HG03175 (cell line): ENCODE data around the gene IFNLR1.
"Not testable (repeated sequence)": the region's sequence is repeated elsewhere in the genome, so short reads cannot be mapped to it uniquely, and the experiment has no call there.

Experiments used
- ATAC-seq: cut with Tn5 transposase; IDR thresholded peaks from one replicate; pipeline ENCODE4 v1.9.1; 2021; ENCODE audit warnings: mild to moderate bottlenecking, moderate library complexity; ENCODE audit not compliant: unreplicated experiment

The IFNLR1 gene

DNA sequence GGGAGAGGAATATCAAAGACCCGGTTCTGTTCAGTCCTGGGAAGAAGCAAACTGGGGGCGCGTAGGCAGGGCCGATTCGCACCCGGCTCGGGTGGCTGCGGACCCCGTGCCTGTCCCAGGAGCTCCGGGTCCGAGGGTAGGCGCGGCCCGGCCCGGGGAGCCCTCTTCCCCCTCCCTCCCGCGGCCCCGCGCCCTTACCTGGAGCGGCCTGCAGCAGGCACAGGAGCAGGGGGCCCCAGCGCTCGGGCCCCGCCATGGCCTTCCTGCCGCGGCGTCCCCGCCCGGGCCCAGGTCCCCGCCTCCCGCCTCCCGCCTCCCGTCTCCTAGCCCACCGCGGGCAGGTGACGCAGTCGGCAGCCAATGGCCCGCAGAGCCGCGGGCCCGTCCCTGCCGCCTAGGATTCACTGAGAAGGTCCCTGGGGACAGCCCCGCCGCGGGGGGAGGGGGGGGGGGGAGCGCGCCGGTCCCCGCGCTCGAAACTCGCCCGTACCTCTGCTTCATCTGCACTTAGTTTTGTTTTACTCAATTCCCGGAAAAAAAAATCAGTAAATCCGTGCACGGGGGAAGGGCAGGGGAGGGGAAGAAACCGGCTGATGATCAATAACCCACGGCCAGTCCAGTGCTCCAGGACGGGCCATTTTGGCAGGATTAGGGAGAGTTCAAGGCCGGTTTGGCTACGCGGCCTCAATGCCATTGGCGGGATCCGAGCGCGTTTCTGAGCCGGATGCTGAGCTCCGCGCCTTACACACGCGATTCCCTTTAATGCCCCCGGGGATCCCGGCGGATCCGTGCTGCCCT, at the start of gene IFNLR1:
Gene IFNLR1 (minus strand): TSS at position 297 of the 798 bp plus-strand sequence. CDS start 41 bp downstream, at position 256.
- no peak for ATAC-seq

DNA sequence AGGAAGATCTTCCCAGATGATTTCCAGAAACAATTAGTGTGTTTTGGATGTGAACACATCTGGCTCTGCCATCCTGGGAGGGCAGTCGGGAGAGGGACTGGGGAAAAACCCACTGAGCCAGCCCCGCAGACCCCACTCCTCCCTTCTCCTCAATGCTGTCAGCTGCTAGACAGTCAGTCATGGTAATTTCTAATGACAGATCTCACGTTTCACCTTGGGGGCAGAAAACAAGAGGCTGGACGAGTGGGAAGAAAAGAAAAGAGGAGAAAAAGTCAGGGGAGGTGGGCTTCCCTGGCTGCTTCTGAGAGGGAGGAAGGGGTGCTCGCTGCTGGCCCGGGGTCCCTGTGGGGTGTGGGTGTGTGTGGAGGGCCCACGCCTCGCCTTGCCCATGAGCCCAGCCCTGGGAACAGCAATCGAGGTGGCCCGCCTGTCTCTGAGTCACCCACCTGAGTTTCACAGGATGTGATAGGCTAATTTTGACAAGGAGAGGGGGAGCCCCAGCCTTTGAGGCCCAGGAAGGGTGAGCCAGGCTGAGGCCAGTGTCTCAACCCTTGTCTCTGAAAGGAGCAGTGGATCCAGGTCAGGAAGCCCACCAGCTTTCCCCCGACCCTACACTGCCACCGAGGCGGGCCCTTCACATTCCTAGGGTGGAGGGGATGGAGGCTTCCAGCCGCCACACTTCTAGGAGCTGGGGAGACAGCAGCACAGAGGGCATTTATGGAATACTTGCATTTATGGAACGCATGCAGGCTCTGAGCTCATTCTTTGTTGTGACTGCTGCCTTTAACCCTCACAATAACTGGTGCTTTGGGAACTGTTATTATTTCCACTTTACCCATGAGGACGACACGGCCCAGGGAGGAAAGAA, 49.1 kb upstream of the IFNLR1 start:
- no peak for ATAC-seq

DNA sequence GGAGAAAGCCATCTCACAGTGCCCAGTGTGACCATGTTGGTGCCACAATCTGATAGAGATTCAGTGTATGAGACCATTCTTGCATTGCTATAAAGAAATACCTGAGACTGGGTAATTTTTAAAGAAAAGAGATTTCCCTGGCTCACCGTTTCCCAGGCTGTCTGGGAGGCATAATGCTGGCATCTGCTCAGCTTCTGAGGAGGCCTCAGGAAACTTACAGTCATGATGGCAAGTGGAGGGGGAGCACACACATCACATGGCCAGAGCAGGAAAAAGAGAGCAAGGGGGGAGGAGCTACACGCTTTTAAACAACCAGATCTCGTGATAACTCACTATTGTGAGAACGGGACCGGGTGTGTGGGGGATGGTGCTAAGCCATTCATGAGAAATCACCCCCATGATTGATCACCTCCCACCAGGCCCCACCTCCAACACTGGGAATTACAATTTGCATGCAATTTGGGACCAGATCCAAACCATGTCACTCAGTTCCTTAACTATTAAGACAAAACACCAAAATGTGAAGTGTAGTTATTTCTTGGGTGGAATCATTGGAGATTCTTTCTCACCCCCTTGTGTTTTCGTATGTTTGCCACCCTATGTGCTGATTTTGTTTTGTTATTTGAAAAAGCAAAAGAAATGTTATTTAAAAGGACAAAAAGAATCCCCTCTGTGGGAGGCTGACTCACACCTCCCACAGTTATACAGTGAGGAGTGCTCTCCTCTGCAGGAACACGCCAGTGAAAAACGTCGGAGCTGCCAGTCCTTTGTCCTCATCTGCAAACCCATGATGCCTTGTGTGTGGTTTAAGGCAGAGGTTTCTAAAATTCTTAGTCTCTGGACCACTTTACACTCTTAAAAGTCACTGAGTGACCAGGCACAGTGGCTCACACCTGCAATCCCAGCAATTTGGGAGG, 46.9 kb upstream of the IFNLR1 start:
- ATAC-seq: no peak

DNA sequence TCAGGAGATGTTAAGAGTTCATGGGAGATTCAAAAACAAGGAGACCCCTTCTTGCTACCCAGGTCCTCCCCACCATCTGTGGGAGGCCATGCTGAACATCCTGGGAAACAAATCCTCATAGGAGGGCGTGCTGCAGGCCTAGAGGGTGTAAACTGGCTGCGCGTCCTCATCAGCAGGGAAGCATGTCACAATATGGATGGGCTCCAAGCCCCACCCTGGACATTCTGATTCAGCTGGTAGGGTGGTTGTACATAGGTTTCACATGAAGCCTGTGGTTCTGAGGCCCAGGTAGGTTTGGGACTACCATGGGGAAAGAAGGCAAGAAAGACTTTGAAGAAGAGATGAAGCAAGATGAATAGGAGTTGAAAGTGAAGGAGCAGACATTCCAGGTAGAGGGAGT, 44.6 kb upstream of the IFNLR1 start:
- no peak for ATAC-seq

DNA sequence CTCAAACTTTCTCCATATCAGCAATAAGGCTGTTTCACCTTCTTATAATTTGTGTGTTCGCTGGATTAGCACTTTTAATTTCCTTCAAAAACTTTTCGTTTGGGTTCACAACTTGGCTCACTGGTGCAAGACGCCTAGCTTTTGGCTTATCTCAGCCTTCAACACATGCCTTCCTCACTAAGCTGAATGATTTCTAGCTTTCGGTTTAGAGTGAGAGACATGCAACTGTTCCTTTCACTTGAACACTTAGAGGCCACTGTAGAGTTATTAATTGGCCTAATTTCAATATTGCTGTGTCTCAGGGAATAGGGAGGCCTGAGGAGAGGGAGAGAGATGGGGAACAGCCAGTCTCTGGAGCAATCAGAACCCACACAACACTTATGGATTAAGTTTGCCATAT, 41.2 kb upstream of the IFNLR1 start:
- no peak for ATAC-seq

DNA sequence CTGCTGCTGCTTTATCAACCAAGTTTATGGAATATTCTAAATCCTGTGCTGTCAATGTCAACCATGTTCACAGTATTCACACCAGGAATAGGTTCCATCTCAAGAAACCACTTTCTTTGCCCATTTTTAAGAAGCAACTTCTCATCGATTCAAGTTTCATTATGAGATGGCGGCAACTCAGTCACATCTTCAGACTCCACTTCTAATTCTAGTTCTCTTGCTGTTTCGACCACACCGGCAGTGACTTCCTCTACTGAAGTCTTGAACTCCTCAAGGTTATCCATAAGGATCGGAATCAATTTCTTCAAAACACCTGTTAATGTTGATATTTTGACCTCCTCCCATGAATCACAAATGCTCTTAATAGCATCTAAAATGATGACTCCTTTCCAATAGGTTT, 39.7 kb upstream of the IFNLR1 start:
- peak; percentile 45 for ATAC-seq

DNA sequence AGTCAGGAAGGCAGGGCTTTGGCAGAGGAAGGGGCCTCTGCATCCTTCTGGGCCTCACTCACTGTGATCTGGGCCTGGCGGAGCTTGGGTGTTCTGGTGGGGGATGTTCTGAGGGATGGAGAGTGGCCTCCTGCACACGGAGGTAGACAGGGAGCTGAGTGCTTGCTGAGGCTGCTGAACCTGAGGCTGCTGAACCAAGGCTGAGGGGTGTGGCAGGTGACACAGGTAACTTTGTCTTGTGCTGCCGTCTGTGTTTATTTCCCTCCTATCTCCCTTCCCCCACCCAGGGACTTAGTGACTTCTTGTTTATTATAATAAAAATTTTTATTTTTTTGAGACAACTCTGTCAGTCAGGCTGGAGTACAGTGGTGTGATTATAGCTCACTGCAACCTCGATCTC, 37.7 kb upstream of the IFNLR1 start:
- no peak for ATAC-seq

DNA sequence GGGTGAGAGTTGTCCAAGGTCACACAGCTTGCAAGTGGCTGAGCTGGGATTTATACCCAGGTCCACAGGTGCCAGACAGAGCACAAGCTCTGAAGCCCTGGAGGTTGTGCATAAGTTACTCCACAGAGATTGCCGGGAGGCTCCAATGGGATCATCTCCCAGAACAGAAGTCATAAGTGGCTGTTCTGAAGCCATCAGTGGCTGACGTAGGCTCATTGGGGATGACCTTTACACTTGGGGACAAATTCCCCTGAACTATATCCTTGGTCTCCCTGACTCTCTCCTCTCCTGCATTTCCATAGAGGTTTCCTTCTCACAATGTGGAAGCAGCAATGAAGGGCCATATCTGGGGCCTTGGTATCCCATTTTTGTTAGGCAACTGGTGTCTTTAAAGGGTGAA, 37.0 kb upstream of the IFNLR1 start:
- ATAC-seq: no peak

DNA sequence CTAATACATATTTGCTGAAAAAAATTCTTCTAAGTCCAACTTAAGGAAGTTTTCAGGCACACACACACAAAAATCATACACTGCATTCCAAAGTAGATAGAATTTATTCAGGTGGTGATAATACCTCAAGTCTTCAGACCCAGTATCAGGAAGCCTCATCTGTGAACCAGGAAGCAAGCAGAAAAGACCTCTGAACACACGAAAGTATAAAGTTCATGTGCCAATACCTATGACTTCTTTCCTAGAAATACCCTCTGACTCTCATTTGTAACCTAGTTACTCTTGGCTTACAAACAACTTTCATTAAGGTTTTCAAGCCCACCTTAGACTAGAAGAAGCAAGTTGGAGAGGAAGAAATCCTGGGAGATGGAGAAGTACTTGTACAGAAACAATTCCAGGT, 35.7 kb upstream of the IFNLR1 start:
- no peak for ATAC-seq

DNA sequence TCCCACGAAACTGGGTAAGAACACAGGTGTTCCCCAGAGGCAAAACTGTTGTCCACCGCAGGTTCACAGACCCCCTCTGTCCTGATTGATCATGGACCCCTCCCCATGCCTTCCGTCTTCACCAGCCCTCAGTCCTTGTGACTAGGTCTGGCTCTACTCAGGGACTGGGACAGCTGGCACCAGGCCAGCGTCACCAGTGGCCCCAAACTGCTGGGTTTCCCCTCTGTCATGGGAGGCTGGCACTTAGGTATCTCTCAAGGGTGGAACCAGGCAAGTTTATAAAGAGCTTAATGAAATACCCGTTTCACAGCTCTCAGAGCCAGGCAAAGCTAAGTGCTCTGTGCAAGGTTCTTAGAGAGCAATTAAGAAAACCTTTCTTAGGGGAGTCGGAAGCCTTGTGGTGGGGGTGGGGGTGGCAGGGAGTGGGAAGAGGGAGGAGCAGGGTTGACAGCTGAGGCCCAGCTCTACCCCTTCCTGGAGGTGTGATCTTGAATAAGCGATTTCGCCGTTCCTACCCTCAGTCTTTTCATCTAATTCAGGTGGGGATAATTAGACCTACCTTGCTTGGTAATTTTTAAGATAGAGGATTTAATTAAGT, 35.0 kb upstream of the IFNLR1 start:
- no peak for ATAC-seq

DNA sequence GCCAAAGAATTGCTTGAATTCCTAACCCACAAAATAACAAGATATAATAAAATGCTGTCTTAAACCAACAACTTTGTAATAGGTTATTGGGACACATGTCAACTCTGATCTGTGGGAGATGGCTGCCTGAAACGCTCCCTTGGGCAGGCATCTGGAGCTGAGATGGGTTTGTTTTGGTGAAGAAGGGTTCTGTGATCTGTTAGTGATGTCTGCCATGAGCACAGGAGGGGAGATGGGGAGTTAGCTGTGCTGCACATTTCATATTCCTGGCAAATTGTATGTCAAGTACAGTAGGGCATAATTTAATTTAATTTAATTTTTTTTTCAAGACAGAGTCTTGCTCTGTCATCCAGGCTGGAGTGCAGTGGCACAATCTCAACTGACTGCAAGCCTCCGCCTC, 34.2 kb upstream of the IFNLR1 start:
- no peak for ATAC-seq

DNA sequence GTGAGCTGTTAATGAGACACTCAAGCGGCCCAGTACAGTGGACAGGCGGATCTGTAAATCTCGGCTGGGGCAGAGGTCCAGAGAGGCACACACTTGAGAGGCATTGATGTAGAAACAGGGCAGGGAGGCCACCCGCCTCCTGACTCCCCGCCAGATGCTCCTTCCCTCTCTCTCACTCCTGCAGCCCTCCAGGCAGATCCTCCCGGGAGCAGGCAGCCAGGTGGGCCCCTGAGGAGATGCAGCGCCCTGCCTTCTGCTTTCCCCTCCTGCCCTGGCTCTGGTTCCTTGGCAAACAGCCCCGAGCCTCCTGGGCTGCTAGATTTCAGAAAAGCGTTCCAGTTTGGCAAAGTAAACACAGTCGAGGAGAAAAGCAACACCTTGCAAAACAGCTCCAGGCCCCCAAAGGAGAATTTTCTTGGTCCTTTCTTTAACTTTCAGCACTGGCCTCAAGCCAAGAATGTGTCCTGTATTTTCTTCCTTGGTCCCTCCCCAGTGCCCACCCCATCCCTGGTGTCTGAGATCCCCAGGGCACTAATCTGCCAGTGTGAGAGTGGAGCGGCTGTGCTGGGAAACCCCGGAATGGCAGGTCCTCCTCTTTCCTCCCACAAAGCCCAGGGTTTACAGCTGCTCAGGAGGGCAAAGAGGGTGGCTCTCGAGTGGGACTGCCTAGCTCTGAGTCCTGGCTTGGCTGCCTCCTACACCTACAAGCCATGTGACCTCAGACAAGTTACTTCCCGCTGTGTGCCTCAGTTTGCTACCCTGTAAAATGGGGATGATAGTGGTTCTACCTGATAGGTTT, 29.4 kb upstream of the IFNLR1 start:
- ATAC-seq: no peak

DNA sequence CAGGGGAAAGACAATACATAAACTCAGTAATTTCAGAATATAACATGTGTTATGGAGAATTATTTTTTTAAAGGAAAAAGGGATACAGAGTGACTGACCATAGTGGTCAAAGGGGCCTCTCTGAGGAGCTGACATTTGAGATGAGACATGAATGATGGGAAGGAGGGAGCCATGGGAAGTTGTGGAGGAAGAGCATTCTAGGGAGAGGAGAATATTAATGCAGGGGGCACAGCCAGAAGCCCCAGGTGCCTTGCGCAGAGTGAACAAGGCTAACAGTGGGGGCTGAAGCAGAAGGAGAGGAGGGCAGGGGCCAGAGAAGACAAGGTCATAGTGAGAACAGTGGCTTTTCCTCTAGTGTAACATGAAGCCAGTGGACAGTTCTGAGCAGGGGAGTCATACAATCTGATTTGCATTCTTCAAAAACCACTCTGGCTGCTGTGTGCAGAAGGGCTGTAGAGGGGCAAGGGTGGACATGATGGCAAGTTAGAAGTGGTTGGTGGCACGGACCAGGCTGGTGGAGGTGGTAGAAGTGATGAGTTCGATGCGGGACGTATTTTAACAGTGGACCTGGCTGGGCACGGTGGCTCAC, 28.2 kb upstream of the IFNLR1 start:
- no peak for ATAC-seq

DNA sequence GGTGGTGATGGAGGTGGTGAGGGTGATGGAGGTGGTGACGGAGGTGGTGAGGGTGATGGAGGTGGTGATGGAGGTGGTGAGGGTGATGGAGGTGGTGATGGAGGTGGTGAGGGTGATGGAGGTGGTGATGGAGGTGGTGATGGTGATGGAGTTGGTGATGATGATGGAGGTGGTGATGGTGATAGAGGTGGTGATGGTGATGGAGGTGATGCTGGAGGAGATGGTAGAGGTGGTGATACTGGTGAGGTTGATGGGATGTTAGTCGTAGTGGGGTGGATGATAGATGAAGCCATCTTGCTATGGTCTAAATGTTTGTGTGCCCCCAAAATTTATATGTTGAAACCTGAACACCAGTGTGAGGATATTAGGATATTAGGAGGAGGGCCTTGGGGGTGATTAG, 25.3 kb upstream of the IFNLR1 start:
- no peak for ATAC-seq

DNA sequence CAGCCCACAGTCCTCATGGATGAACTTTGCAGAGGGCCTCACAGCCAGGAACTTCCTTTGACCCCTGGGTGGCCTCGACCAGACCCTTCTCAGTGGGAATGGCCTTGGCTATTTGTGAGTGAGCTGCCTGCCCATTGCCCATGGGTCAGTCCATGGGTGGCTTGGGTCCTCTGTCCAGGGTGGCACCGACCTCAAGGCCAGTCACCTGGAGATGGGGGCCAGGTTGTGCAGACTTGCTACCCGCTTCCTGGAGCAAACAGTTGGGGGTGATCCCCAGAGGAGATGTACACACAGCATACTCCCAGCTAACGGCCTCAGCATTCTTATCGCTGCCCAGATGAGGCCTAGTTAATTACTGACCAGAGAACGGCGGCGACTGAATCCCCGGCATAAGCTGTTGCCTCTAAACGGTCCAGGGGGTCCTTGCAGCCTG, 23.1 kb upstream of the IFNLR1 start:
- ATAC-seq: no peak

DNA sequence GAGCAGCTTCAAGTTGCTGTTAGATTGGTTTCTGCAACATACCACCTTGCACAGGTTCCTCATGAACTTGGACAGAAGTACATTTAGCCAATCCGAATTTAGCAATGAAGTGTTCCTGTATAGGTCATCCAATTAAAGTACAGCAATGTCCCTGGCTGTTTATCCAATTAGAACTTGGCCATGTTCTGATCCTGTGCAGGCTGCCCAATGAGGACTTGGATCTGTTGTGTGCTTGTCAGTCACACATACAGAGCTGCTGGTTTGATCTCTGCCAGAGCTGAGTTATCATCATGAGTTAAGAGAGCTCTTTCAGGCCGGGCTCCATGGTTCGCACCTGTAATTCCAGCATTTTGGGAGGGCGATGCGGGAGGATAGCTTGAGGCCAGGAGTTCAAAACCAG, 22.0 kb upstream of the IFNLR1 start:
- no peak for ATAC-seq

DNA sequence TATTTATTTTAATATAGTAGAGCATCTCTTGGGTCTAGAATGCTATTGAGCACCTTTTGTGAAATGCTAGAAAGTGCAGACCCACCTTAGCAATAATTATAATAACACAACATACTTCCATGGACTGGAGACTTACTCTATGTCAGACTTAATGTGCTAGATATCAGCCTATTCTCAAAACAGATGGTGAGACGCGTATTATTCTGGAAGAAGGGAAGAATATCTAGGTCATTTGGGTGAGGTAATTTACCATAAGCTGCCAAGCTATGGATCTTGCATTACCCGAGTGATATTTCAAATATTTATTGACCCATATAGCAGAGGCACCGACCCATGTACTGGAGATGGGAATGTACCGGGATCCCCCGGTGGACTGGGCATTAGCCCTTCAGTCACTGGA, 20.6 kb upstream of the IFNLR1 start:
- no peak for ATAC-seq

DNA sequence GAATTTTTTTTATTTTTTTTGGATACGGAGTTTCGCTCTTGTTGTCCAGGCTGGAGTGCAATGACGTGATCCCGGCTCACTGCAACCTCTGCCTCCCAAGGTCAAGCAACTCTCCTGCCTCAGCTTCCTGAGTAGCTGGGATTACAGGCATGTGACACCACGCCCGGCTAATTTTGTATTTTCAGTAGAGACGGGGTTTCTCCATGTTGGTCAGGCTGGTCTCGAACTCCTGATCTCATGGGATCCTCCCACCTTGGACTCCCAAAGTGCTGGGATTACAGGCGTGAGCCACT, 20.3 kb upstream of the IFNLR1 start:
- not testable (repeated sequence) for ATAC-seq

DNA sequence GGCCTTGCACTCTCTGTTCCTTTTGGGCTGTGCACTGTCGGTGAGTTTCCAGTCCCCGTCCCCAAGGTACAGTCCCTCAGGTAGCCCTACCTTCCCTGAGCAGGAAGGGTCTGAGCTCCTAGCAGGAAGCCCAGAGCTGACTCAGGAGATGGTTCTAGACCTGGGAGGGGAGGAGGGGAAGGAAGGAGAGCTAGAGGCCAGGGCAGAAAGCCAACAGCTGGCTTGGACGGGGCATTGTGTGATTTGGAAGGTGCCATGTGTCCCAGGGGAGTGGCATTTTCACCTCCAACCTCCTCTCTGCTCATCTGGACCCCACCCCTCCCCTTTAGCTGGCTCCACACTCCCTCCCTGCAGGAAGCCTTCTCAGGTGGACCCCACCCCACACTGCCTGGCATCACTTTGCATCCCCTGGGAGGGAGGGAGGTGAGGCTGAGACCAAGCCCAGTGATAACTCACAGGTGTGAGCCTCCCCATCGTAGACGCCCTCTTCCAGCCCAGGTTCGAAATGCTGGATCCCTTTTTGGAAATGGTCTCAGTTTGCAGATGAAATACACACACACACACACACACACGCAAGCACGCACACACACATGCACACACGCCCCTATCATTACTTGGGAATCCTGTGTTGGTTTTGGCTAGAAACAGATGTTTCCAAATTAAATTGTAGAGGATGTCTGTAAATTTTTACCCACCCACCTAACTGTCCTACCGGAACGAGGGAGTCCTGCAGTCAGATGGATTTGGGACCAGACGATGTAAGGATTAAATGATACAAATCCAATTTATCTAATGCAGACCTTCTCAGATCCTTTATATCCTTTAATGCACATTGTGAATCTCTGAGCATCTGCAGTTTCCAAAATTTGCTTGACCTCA, 19.7 kb upstream of the IFNLR1 start:
- ATAC-seq: no peak
